Measurements from ENCODE around the gene HFM1. TPM values are rescaled to one million over a fixed set of nuclear protein-coding genes. Genes with fewer than 3 reads are reported as not detected.

HFM1 gene
- total and polyA plus RNA-seq, 7 experiments from 2014 or later = not detected

- peaks cover 0 to 12% (median 4%) of the 10 kb centered on the region in 5 donors for H3K27me3 Mint-ChIP-seq
These were observed 125.9 kb downstream of the HFM1 start for GRCh38 chr1:91278754-91279153.

GRCh38 chr1:91273875-91274274, 130.8 kb downstream of the HFM1 start:
- ATAC-seq (no peak), DNase-seq (no peak)
- H3K27me3 ChIP-seq (ENCODE audit: control insufficient read depth in 2 of 2, insufficient read depth in 2 of 2, low read length in 2 of 2) = no peaks in the 10 kb centered on the region
- H3K9me3 Mint-ChIP-seq = no peaks in the 10 kb centered on the region
- intact Hi-C loops (cut with micrococcal nuclease) = no loop called here
- CTCF ChIA-PET = no interaction called here
- peaks cover 0 to 6% (median 2%) of the 10 kb centered on the region in 5 donors for H3K27me3 Mint-ChIP-seq
- POLR2A ChIA-PET = no interaction called here
- H3K4me1 ChIP-seq (ENCODE audit: control insufficient read depth in 2 of 2, insufficient read depth in 2 of 2, low read length in 2 of 2) = no peaks in the 10 kb centered on the region
- H3K36me3 Mint-ChIP-seq = no peaks in the 10 kb centered on the region
- no peak overlapping the region for H3K27ac ChIP-seq (ENCODE audit: low read depth, low read length)
- no peaks in the 10 kb centered on the region for H3K4me1 Mint-ChIP-seq
- H3K9me3 ChIP-seq (ENCODE audit: control insufficient read depth in 2 of 3, low read length in 3 of 3) = no peaks in the 10 kb centered on the region
- no peak overlapping the region for H3K4me3 Mint-ChIP-seq
- no peak overlapping the region for H3K27ac Mint-ChIP-seq
- no peak overlapping the region for H3K4me3 ChIP-seq (ENCODE audit: low read length)
- H3K36me3 ChIP-seq (ENCODE audit: control insufficient read depth in 2 of 3, insufficient read depth in 3 of 3, low read length in 3 of 3) = no peaks in the 10 kb centered on the region

More at GRCh38 chr1:91278754-91279153, 125.9 kb downstream of the HFM1 start:
- ChIA-PET POLR2A (no interaction called here), CTCF (no interaction called here)
- ATAC-seq = no peak
- H3K27ac ChIP-seq (ENCODE audit: low read depth, low read length) = no peak overlapping the region
- Mint-ChIP-seq H3K9me3 (no peaks in the 10 kb centered on the region), H3K4me1 (no peaks in the 10 kb centered on the region), H3K27ac (no peak overlapping the region), H3K36me3 (no peaks in the 10 kb centered on the region), H3K4me3 (no peak overlapping the region)
- H3K27me3 ChIP-seq (ENCODE audit: control insufficient read depth in 2 of 2, insufficient read depth in 2 of 2, low read length in 2 of 2) = no peaks in the 10 kb centered on the region
- DNase-seq = no peak
- intact Hi-C loops (cut with micrococcal nuclease) = loop anchor here (2.0 to 5.0 kb wide), 2 partner anchors 111 to 700 kb away; no protein-coding TSS in a partner anchor
- no peaks in the 10 kb centered on the region for H3K4me1 ChIP-seq (ENCODE audit: control insufficient read depth in 2 of 2, insufficient read depth in 2 of 2, low read length in 2 of 2)
- H3K36me3 ChIP-seq (ENCODE audit: control insufficient read depth in 2 of 3, insufficient read depth in 3 of 3, low read length in 3 of 3) = no peaks in the 10 kb centered on the region
- no peaks in the 10 kb centered on the region for H3K9me3 ChIP-seq (ENCODE audit: control insufficient read depth in 2 of 3, low read length in 3 of 3)
- no peak overlapping the region for H3K4me3 ChIP-seq (ENCODE audit: low read length)

GRCh38 chr1:91261655-91262054, 143.0 kb downstream of the HFM1 start:
- ATAC-seq = no peak
- Histone ChIP-seq H3K27me3 (ENCODE audit: control insufficient read depth in 2 of 2, insufficient read depth in 2 of 2, low read length in 2 of 2) (no peaks in the 10 kb centered on the region), H3K9me3 (ENCODE audit: control insufficient read depth in 2 of 3, low read length in 3 of 3) (no peaks in the 10 kb centered on the region)

GRCh38 chr1:91245435-91245834, 159.2 kb downstream of the HFM1 start:
- H3K36me3 ChIP-seq (ENCODE audit: control insufficient read depth in 2 of 3, insufficient read depth in 3 of 3, low read length in 3 of 3) = no peaks in the 10 kb centered on the region
- no peak for ATAC-seq
- DNase-seq = no peak
- no peaks in the 10 kb centered on the region for H3K9me3 ChIP-seq (ENCODE audit: control insufficient read depth in 2 of 3, low read length in 3 of 3)
- H3K4me1 ChIP-seq (ENCODE audit: control insufficient read depth in 2 of 2, insufficient read depth in 2 of 2, low read length in 2 of 2) = no peaks in the 10 kb centered on the region
- no peak overlapping the region for H3K4me3 Mint-ChIP-seq
- H3K4me1 Mint-ChIP-seq = no peaks in the 10 kb centered on the region
- ChIA-PET CTCF (no interaction called here), POLR2A (no interaction called here)
- no peak overlapping the region for H3K4me3 ChIP-seq (ENCODE audit: low read length)
- H3K27ac Mint-ChIP-seq = no peak overlapping the region
- no peak overlapping the region for H3K27ac ChIP-seq (ENCODE audit: low read depth, low read length)
- peaks cover 0 to 37% (median 8%) of the 10 kb centered on the region in 5 donors for H3K27me3 Mint-ChIP-seq
- peaks cover 0 to 2% (median 0%) of the 10 kb centered on the region in 11 donors for H3K9me3 Mint-ChIP-seq
- H3K36me3 Mint-ChIP-seq = no peaks in the 10 kb centered on the region
- H3K27me3 ChIP-seq (ENCODE audit: control insufficient read depth in 2 of 2, insufficient read depth in 2 of 2, low read length in 2 of 2) = no peaks in the 10 kb centered on the region
- intact Hi-C loops (cut with micrococcal nuclease) = no loop called here

More at GRCh38 chr1:91261655-91262054, 143.0 kb downstream of the HFM1 start:
- no peak overlapping the region for H3K27ac Mint-ChIP-seq
- H3K27me3 Mint-ChIP-seq = peaks cover 0 to 14% (median 8%) of the 10 kb centered on the region in 5 donors
- Histone ChIP-seq H3K27ac (ENCODE audit: low read depth, low read length) (no peak overlapping the region), H3K36me3 (ENCODE audit: control insufficient read depth in 2 of 3, insufficient read depth in 3 of 3, low read length in 3 of 3) (no peaks in the 10 kb centered on the region), H3K4me3 (ENCODE audit: low read length) (no peak overlapping the region), H3K4me1 (ENCODE audit: control insufficient read depth in 2 of 2, insufficient read depth in 2 of 2, low read length in 2 of 2) (no peaks in the 10 kb centered on the region)
- peaks cover 0 to 3% (median 0%) of the 10 kb centered on the region in 11 donors for H3K9me3 Mint-ChIP-seq
- H3K36me3 Mint-ChIP-seq = no peaks in the 10 kb centered on the region
- H3K4me3 Mint-ChIP-seq = no peak overlapping the region
- DNase-seq = no peak
- POLR2A ChIA-PET = no interaction called here
- no peaks in the 10 kb centered on the region for H3K4me1 Mint-ChIP-seq
- intact Hi-C loops (cut with micrococcal nuclease) = no loop called here
- CTCF ChIA-PET = no interaction called here

GRCh38 chr1:91244737-91245136, 159.9 kb downstream of the HFM1 start:
- Histone ChIP-seq H3K36me3 (ENCODE audit: control insufficient read depth in 2 of 3, insufficient read depth in 3 of 3, low read length in 3 of 3) (no peaks in the 10 kb centered on the region), H3K27me3 (ENCODE audit: control insufficient read depth in 2 of 2, insufficient read depth in 2 of 2, low read length in 2 of 2) (no peaks in the 10 kb centered on the region), H3K9me3 (ENCODE audit: control insufficient read depth in 2 of 3, low read length in 3 of 3) (no peaks in the 10 kb centered on the region), H3K4me3 (ENCODE audit: low read length) (no peak overlapping the region), H3K4me1 (ENCODE audit: control insufficient read depth in 2 of 2, insufficient read depth in 2 of 2, low read length in 2 of 2) (no peaks in the 10 kb centered on the region), H3K27ac (ENCODE audit: low read depth, low read length) (no peak overlapping the region)
- intact Hi-C loops (cut with micrococcal nuclease) = no loop called here
- no peaks in the 10 kb centered on the region for H3K36me3 Mint-ChIP-seq
- H3K9me3 Mint-ChIP-seq = peaks cover 0 to 2% (median 0%) of the 10 kb centered on the region in 11 donors
- no peaks in the 10 kb centered on the region for H3K4me1 Mint-ChIP-seq
- H3K27me3 Mint-ChIP-seq = peaks cover 0 to 30% (median 2%) of the 10 kb centered on the region in 5 donors
- CTCF ChIA-PET = no interaction called here
- POLR2A ChIA-PET = no interaction called here
- H3K4me3 Mint-ChIP-seq = no peak overlapping the region
- DNase-seq (no peak), ATAC-seq (no peak)
- no peak overlapping the region for H3K27ac Mint-ChIP-seq

GRCh38 chr1:91243171-91243570, 161.5 kb downstream of the HFM1 start:
- H3K9me3 ChIP-seq (ENCODE audit: control insufficient read depth in 2 of 3, low read length in 3 of 3) = no peaks in the 10 kb centered on the region
- H3K4me3 ChIP-seq (ENCODE audit: low read length) = no peak overlapping the region
- H3K4me1 ChIP-seq (ENCODE audit: control insufficient read depth in 2 of 2, insufficient read depth in 2 of 2, low read length in 2 of 2) = no peaks in the 10 kb centered on the region
- Mint-ChIP-seq H3K4me1 (no peaks in the 10 kb centered on the region), H3K9me3 (no peaks in the 10 kb centered on the region), H3K27me3 (peaks cover under 1 to 23% (median 5%) of the 10 kb centered on the region in 5 donors), H3K4me3 (no peak overlapping the region), H3K36me3 (no peaks in the 10 kb centered on the region), H3K27ac (no peak overlapping the region)
- no peaks in the 10 kb centered on the region for H3K36me3 ChIP-seq (ENCODE audit: control insufficient read depth in 2 of 3, insufficient read depth in 3 of 3, low read length in 3 of 3)
- ATAC-seq (no peak), DNase-seq (no peak)
- CTCF ChIA-PET = no interaction called here
- intact Hi-C loops (cut with micrococcal nuclease) = no loop called here
- no peak overlapping the region for H3K27ac ChIP-seq (ENCODE audit: low read depth, low read length)
- POLR2A ChIA-PET = no interaction called here
- H3K27me3 ChIP-seq (ENCODE audit: control insufficient read depth in 2 of 2, insufficient read depth in 2 of 2, low read length in 2 of 2) = no peaks in the 10 kb centered on the region

GRCh38 chr1:91234181-91234580, 170.5 kb downstream of the HFM1 start:
- Mint-ChIP-seq H3K4me1 (no peaks in the 10 kb centered on the region), H3K27me3 (peaks cover 0 to 19% (median 11%) of the 10 kb centered on the region in 5 donors), H3K27ac (no peak overlapping the region), H3K36me3 (no peaks in the 10 kb centered on the region), H3K4me3 (no peak overlapping the region), H3K9me3 (peaks cover 0 to 6% (median 0%) of the 10 kb centered on the region in 11 donors)
- no peaks in the 10 kb centered on the region for H3K9me3 ChIP-seq (ENCODE audit: control insufficient read depth in 2 of 3, low read length in 3 of 3)
- no peaks in the 10 kb centered on the region for H3K27me3 ChIP-seq (ENCODE audit: control insufficient read depth in 2 of 2, insufficient read depth in 2 of 2, low read length in 2 of 2)
- DNase-seq (no peak), ATAC-seq (no peak)
- H3K4me1 ChIP-seq (ENCODE audit: control insufficient read depth in 2 of 2, insufficient read depth in 2 of 2, low read length in 2 of 2) = no peaks in the 10 kb centered on the region
- POLR2A ChIA-PET = no interaction called here
- H3K4me3 ChIP-seq (ENCODE audit: low read length) = no peak overlapping the region
- no peak overlapping the region for H3K27ac ChIP-seq (ENCODE audit: low read depth, low read length)
- H3K36me3 ChIP-seq (ENCODE audit: control insufficient read depth in 2 of 3, insufficient read depth in 3 of 3, low read length in 3 of 3) = no peaks in the 10 kb centered on the region
- CTCF ChIA-PET = no interaction called here
- intact Hi-C loops (cut with micrococcal nuclease) = no loop called here
